Measurements from ENCODE around the gene FBXO40.

DNA sequence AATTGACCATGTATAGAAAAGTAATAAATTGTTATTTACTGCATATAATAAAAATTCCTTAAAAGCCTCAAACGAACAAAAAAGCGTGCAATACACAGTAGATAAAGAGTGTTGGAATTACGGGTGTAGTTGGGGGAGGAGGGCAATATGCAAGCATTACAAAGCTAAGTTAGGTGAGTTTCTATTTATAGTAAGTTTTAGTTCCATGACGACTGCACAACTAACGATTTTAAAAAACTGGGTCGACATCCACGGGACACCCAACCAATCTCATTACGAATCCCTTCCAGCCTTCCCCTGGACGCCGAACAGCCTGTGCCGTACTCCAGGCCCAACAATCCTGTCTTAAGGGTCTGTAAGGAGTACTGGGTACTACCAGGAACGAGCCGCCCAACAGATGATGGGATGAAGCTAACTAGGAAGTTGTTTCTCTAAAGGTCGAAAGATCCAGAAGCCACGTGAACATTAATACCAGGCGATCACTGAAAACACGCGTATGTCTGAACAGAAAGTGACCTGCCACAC is 48.1 kb upstream of the FBXO40 start:
- TF ChIP-seq POLR2A (IDR thresholded peaks at IDR 0.05), result no peak
- TF ChIP-seq, protein P1, sequence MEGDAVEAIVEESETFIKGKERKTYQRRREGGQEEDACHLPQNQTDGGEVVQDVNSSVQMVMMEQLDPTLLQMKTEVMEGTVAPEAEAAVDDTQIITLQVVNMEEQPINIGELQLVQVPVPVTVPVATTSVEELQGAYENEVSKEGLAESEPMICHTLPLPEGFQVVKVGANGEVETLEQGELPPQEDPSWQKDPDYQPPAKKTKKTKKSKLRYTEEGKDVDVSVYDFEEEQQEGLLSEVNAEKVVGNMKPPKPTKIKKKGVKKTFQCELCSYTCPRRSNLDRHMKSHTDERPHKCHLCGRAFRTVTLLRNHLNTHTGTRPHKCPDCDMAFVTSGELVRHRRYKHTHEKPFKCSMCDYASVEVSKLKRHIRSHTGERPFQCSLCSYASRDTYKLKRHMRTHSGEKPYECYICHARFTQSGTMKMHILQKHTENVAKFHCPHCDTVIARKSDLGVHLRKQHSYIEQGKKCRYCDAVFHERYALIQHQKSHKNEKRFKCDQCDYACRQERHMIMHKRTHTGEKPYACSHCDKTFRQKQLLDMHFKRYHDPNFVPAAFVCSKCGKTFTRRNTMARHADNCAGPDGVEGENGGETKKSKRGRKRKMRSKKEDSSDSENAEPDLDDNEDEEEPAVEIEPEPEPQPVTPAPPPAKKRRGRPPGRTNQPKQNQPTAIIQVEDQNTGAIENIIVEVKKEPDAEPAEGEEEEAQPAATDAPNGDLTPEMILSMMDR (IDR thresholded peaks at IDR 0.05 in 4 of 5, conservative IDR thresholded peaks at IDR 0.05 in 1 of 5), result no peak
